Stimulated activated CD4-positive, alpha-beta T cell treated with anti-CD3 and anti-CD28 coated beads, TNF-alpha, amount 100 ng/mL, for 24 hours (primary cell): Measurements from ENCODE around the gene FBXO11.
A peak's percentile ranks its signal among the peaks of the same experiment; 100 is the strongest.
"Not testable (repeated sequence)": the region's sequence is repeated elsewhere in the genome, so short reads cannot be mapped to it uniquely, and the experiment has no call there.

Source experiments
- DNase-seq, 3 experiments: peaks; one replicate each; pipeline ENCODE4 v3.0.0-alpha.2; 2020; ENCODE audit warnings: low read depth in 3 of 3

The FBXO11 gene

DNA sequence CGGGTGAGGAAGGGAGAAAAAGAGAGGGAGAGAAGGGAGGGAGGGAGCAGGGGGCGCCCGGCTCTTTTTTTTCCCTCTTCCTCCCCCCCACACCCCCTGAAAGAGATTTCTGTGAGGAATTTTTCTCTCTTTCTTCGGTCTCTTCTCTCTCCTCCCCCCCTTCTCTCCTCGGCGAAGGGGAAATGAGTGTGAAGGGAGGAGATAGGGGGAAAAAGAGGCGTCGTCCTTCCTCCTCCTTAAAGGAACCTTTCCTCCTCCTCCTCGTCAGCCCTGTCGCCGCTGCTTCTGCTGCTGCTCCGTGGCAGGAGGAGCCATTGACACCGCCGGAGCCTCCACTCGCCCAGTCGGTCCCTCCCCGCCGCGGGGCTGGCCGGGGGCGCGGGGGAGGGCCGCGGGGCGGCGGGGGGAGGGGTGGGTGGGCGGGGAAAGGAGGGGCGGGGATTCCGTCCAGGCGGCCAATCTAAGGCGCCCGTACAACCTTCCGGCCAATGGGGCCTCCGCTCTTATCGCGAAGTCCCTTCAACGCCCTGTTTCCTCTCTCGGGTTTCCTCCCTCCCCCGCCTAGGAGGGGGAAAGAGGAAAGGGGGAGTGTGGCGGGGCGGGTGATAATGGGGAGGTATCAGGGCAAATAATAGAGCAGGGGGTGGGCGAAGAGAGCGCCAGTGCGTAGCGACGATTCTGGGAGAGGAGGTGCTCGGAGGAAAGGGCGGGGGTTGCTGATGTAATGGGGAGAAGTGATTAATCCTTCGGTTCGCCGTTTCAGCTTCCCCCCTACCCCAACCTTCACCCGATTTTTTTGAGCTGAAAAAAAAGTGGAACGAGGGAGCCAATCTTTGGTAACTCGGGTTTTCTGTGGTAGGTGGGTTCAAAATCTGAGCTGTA, at the start of gene FBXO11:
TSS of gene FBXO11 (minus strand) at position 342 of the 882 bp plus-strand sequence. CDS start 778 bp downstream, outside the sequence.
- DNase-seq: peak; percentile 89 to 93 (median 92)

- no peak for DNase-seq
Measured at GRCh38 chr2:47950340-47951301, 44.3 kb upstream of the FBXO11 start.

- no peak for DNase-seq
Measured at GRCh38 chr2:47946593-47946992, 40.3 kb upstream of the FBXO11 start.

DNA sequence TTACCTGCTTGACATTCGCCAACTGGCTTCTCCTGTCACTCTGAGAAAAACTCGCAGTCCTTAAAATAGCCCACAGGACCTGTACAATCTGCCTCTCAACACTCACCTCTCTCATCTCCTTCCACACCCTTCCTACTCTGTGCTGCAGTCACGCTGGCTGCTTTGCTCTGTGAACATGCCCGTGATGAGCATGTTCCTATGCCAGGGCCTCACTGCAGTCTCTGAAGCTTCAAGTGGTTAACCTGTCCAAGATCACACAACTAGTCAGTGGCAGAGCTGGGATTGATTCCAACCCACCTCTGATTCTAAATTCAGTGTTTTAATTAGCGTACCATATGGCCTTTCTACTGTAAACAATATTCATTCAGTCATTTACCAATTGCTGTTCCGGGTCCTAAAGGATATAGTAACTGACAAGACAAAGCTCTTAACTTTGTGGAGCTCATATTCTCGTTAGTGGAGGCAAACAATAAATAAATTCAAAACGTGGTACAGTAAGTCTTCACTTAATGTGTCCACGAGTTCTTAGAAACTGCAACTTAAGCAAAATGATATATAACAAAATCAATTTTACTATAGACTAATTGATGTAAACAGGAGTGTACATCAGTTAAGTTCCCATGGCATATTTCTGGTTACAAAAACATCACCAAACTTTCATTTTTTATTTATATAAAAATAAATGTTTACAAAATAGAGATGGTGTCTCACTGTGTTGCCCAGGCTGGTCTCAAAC, 38.9 kb upstream of the FBXO11 start:
- no peak for DNase-seq

GRCh38 chr2:47941936-47942335, 35.6 kb upstream of the FBXO11 start:
- no peak for DNase-seq

- no peak for DNase-seq
Measured at GRCh38 chr2:47937677-47938076, 31.4 kb upstream of the FBXO11 start.

DNA sequence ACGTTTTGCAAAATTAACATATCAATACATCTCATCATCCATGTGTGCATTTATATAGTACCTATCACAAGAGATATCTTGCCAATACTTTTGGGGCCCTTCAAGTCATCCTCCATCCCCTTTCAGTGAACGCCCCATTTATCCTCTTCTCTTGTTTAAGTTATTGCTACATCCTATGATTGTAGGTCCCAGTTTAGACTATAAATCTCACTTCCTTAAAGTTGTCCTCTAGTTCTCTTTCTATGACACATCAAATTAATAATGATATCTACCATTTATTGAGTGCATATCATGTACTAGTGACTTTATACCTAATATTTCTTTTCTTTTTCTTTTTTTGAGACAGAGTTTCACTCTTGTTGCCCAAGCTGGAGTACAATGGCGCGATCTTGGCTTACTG, 28.8 kb upstream of the FBXO11 start:
- DNase-seq: no peak

- DNase-seq: no peak
Measured at GRCh38 chr2:47918043-47918442, 11.7 kb upstream of the FBXO11 start.

DNA sequence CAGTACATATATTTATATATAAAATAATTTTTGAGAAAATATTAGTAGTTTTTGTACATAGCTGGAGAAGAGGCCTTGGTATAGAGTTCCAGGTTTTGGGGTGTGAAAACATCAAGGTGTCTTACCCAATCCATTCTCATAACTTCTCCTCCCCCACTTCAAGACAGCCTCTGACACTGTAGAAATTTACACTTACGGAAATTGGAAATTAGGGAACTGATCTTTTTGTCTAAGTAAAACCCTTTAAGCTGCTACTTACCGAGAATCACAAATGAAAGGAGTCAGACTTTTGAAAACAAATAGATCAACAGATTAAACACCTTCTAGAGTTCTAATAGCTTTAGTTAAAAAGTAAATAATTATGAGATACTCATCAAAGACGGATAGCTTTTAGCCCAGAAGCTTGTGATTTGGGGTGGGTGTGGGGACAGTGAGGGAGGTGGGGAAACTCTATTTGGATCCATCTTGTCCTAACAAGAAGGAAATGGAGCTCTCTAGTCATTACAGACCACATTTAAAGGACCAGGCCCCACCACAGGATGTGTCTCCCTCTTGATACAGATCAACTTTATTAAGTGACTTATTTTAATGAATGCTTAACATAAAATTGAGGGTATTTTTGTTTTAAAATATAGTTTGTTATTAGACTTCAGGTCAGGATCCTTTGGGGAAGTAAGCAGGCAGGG, 11.1 kb upstream of the FBXO11 start:
- DNase-seq: no peak

- no peak for DNase-seq
Measured at GRCh38 chr2:47916412-47916811, 10.1 kb upstream of the FBXO11 start.

- DNase-seq: not testable (repeated sequence)
Measured at GRCh38 chr2:47910662-47911061, 4.4 kb upstream of the FBXO11 start.

GRCh38 chr2:47908682-47909081, 2.4 kb upstream of the FBXO11 start:
- no peak for DNase-seq

DNA sequence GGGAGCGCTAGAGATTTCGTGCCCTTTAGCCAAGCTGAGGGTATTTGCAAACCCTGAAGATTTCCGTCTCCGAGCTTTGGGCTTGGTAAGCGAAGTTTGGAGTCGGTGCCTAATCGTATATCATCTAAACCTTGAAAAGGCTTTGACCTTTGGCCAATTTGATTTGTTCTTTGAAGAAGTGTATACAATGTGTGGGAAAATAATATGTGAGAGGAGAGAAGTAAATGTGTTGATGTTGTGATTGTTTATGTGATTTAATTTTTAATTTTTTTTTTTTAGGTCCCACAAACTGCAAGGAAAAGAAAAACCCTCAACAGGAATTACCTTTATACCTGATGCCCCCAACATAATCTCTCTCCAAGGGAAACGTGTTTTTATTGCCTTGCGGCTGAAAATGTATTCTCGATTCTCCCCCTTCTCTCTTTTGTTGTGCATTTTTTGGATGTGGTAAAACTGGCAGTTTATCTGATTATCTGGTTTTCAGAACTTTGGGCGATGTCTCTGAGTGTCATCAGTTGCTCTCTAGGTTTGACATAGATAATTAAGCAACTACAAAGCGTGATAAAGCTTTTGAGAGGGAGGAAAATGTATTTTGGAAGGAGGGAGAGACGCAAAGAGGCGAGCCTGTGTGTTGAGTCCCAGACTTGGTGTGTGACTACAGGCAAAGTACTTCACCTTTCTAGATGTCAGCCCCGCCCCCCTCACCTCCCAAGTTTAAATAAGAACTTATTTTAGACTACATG, 912 bp upstream of the FBXO11 start:
- DNase-seq: peak in 2 of 3 experiments; percentile 6 to 27

DNA sequence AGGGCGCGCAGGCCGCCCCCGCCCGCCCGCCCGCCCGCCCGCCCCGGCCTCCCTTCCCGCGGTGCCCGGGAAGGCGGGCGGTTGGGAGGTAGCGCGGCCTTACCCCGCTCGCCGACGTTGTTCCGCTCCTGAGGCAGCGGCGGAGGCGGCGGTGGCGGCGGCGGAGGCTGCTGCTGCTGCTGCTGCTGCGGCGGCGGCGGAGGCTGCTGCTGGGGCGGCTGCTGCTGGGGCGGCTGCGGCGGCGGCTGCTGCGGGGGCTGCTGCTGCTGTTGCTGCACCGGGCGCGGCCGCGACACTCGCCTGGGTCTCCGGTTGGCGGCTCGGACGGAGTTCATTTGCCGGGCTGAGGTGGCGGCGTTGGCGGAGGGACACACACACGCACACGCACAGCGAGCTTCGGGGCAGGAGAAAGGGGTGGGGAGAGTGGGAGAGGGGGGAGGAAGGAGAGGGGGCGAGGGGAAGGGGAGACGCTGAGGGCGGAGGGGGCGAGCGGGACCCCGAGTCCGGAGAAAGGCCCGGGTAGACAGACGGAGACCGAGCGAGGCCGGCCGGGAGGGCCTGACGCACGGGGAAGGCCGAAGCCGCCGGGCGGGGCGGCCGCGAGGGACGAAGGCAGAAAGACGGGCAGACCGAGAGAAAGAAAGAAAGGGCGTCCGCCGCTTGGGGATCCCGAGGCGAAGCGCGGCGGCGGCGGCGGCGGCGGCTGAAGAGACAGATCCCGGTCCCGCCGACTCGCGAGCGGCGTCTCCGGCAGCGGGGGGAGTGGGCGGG, 727 bp downstream of the FBXO11 start:
- peak in 2 of 3 experiments; percentile 28 to 56 for DNase-seq

DNA sequence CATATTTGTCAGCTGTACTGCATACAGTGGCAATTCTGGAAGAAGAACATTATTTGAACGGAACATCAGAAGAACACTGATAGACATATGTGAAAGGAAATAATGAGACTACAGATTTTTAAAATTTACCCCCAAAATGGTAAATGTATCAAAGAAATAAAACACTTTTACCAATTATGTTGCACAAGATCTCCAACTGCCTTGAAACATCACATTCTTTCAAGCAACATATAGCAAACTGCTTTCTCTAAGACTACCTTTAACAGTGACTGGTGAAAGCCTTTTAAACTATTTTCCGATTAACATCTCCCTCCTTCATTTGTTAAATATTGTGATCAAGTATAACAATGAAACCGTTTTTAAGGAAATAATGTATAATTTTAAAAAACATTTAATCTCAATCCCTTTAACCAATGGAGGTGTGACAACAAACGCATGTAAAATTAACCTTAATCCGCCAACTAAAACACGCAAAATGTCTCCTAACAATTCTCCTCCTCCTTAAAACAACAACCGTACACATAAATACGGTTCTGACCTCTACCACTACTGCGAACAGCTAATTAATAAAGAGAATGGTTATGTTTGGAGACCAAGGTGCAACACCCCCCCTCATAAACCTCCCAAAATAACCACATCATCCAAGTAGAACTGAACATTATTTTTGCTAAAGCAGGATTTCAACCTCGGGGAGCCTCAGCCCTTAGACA, 2.4 kb downstream of the FBXO11 start:
- no peak for DNase-seq

DNA sequence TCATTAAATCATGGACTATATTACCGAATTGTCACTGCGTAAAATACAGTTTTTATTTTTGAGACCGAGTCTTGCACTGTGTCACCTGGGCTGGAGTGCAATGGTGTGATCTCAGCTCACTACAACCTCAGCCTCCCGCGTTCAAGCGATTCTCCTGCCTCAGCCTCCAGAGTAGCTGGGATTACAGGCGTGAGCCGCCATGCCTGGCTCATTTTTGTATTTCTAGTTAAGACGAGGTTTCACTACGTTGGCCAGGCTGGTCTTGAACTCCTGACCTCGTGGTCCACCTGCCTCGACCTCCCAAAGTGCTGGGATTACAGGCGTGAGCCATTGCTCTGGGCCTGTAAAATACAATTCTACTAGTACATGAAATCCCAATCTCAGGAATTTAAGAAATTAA, 4.4 kb downstream of the FBXO11 start:
- DNase-seq: not testable (repeated sequence)

GRCh38 chr2:47900857-47901256, 5.4 kb downstream of the FBXO11 start:
- DNase-seq: no peak

DNA sequence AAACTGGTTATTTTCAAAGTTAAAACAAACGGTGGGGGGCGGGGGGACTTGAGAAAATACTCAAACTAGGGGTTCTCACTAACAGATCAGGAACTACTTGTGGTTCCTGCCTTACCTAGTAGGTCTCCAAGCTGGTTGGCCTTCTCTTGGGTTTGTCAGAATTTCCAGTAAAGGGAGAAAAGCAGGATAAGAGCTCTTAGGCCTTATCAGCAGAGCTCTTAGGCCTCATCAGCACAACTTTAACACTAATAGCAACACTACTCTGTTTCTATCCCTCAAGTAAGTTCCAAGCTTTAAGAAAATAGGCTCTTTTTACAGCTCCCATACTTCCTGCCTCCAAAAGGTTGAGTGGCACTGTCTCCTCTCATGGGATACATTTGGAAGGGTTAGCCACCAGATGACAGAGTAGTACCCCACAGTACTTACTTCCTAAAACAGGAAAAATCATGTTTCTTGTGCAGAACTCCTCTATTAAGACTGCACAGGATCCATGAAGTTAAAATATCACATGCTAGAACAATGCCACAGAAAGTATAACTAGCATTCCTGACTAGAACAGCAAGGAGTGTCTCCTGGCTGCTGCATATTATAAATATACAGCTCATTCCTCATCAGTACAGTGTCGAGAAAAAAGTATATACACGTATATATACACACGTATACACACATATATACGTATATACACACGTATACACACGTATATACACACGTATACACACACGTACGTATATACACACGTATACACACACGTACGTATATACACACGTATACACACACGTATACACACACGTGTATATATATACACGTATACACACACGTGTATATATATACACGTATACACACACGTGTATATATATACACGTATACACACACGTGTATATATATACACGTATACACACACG, 6.1 kb downstream of the FBXO11 start:
- no peak for DNase-seq
